Karpas-422 (cell line): ENCODE results near the gene LCOR. TPM values are rescaled to one million over a fixed set of nuclear protein-coding genes. Genes with fewer than 3 reads are reported as not detected.

Source experiments
- DNase-seq: peaks from one replicate; pipeline ENCODE4 v3.0.0-alpha.2; 2015
- H2AFZ ChIP-seq: fragments of 200-600 bp; sonication (generic); 2 replicates; pipeline ENCODE4 v1.6.1; 2014; ENCODE audit warnings: antibody characterized with exemption, low read length, mixed read lengths
- H3K27ac ChIP-seq: fragments of 200-600 bp; sonication (generic); 2 replicates; pipeline ENCODE4 v1.5.1; 2014; ENCODE audit warnings: mild to moderate bottlenecking, low read length, moderate library complexity
- H3K27me3 ChIP-seq: fragments of 200-600 bp; sonication (generic); 2 replicates; pipeline ENCODE4 v1.6.1; 2014; ENCODE audit warnings: low read length, mixed read lengths
- H3K36me3 ChIP-seq: fragments of 200-600 bp; sonication (generic); 2 replicates; pipeline ENCODE4 v1.6.1; 2014; ENCODE audit warnings: low read length, mixed read lengths; ENCODE audit not compliant: insufficient read depth
- H3K4me1 ChIP-seq: fragments of 200-600 bp; sonication (generic); 2 replicates; pipeline ENCODE4 v1.6.1; 2014; ENCODE audit warnings: mild to moderate bottlenecking, low read length, mixed read lengths
- H3K4me2 ChIP-seq: fragments of 200-600 bp; sonication (generic); 2 replicates; pipeline ENCODE4 v1.6.1; 2014; ENCODE audit warnings: low read length, low read depth, mild to moderate bottlenecking; ENCODE audit not compliant: poor library complexity, severe bottlenecking
- H3K4me3 ChIP-seq: fragments of 200-600 bp; sonication (generic); 2 replicates; pipeline ENCODE4 v1.5.1; 2014; ENCODE audit warnings: mild to moderate bottlenecking, antibody characterized with exemption, low read length, mixed read lengths
- H3K79me2 ChIP-seq: fragments of 200-600 bp; sonication (generic); 2 replicates; pipeline ENCODE4 v1.6.1; 2014; ENCODE audit warnings: mild to moderate bottlenecking, low read length, mixed read lengths
- H3K9ac ChIP-seq: fragments of 200-600 bp; sonication (generic); 2 replicates; pipeline ENCODE4 v1.6.0; 2014; ENCODE audit warnings: low read length
- H3K9me2 ChIP-seq: fragments of 200-600 bp; sonication (generic), shearing (Covaris generic); replicated peaks from 2 replicates; pipeline ENCODE4 v1.6.0; 2014; ENCODE audit warnings: mild to moderate bottlenecking, low read length, moderate library complexity; ENCODE audit not compliant: insufficient read depth
- H3K9me3 ChIP-seq: fragments of 300-700, 200-600 bp; sonication (generic); 2 replicates; pipeline ENCODE4 v1.6.1; 2014; ENCODE audit warnings: low read length, mixed read lengths
- H4K20me1 ChIP-seq: fragments of 200-600 bp; sonication (generic); 2 replicates; pipeline ENCODE4 v1.6.1; 2014; ENCODE audit warnings: mild to moderate bottlenecking, antibody characterized with exemption, low read length, low read depth; ENCODE audit not compliant: insufficient read depth
- total RNA-seq: library from RNA; depleted of rRNA; stranded (reverse); fragments of >200 nt; shearing (Covaris generic); gene quantifications from 2 replicates; pipeline ENCODE4 v1.2.3, GENCODE V29; 2014; ENCODE audit warnings: low replicate concordance

LCOR gene
- total RNA-seq, 1 experiment from 2014 or later = 24.3 TPM

DNA sequence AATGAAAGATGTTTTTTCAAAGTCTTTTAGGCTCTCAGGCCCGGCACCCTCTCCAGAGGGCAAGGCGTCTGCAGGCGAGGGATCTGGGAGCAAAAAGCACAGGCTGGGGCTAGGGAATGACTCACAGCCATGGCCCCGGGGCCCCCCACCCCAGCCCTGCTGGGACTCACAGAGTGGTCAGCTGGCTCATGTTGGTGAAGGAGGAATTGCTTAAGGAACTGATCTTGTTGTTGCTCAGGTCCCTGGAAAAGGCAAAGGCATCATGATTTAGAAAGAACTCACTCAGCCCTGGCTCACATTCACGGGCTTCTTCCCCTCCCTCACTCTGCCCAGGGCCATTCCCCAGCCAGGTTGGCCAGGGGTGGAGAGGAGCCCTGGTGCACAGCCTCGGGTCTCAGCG lies 202.2 kb downstream of the LCOR start:
- Histone ChIP-seq H3K27ac (peak overlapping the region; percentile 99), H3K4me2 (peak overlapping the region; percentile 26), H3K9me2 (no peaks in the 10 kb centered on the region), H3K4me1 (peaks cover 74% of the 10 kb centered on the region), H2AFZ (no peak overlapping the region), H4K20me1 (no peaks in the 10 kb centered on the region), H3K36me3 (no peaks in the 10 kb centered on the region), H3K9me3 (no peaks in the 10 kb centered on the region), H3K9ac (no peak overlapping the region), H3K4me3 (no peak overlapping the region), H3K27me3 (no peaks in the 10 kb centered on the region), H3K79me2 (no peaks in the 10 kb centered on the region)
- DNase-seq = no peak

DNA sequence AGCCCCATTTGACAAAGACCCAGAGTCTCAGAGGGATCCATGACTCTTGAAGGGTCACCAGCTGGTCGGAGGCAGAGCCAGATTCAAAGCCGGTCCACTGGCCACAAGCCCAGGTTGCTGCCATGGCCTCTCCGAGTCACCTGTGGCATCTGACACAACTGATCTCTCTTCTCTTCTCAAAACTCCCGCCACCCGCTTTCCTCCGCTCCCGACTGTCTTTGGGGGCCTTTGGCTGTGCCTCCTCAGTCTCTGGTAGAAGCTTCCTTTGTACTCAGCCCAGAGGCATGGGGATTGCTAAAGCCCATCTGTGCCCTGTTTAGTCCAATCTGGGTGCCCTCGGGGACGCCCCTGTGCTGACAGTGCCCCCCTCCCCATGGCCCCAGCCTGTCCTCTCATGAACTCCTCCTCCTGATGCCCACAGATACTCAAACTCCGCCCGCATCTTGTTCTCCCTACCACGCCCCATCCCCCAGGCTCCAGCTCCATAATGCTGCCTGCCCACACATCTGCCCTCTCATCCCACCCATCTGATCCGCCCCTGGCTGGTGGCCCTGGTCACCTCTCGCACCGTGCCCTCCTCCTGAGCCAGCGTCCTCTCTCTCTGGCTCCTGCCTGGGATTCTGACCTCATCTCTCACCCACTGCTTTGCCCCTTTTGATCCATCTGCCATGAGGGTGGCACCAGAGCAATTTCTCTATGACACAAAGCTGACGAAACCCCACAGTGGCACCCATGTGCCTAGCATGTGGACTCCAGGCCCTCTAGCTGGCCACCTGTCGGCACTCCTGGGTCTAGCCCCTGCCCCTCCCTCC lies 203.1 kb downstream of the LCOR start:
- no peaks in the 10 kb centered on the region for H3K9me3 ChIP-seq
- no peak for DNase-seq

DNA sequence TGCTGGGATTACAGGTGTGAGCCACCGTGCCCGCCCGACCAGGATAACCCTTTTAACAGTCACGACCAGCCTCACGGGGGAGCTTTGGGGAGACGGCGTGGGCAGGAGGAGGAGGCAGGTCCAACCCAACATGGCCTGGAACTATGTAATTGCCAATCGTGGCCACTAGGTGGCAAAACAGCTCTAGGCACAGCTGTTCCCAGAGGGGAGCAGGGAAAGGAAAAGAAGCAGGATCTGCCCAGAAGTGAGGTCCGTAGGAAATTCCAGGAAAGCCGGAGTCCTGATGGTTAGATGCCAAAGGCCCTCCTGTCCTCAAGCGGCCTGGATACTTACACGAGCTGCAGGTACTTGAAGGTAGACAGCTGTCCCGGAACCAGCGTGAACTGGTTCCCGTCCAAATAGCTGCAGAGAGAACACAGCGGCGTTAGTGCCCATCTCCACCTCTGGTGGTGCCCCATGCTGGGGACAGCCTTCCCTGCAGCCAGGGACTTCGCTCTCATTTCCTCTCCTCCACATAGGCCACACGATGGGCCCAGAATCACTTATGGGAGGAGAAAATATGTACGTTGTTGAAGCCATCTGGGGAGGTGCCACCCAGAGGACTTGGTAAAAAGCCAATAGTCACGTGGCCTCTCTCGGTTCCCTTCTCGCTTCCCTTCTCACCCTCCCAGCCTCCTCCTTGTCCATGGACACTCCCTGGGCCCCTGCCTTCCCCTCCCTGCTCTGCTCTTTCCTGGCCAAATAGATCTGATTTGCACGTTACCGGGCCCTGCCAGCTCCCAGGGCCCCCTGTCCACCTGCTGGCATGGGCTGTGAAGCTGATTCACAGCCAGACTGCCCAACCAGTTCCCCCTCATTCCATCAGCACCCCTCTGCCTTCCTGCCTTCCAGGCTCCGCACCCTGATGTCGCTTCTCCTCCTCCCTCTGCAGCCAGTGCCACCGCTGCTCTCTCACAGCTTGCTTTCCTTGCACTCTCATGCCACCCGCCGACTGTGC lies 205.6 kb downstream of the LCOR start:
- H2AFZ ChIP-seq = peak overlapping the region; percentile 47; the same call in 1 of the 2 replicates
- H4K20me1 ChIP-seq = no peaks in the 10 kb centered on the region
- no peak overlapping the region for H3K27ac ChIP-seq
- peak overlapping the region; percentile 56 for H3K9ac ChIP-seq
- no peaks in the 10 kb centered on the region for H3K27me3 ChIP-seq
- no peaks in the 10 kb centered on the region for H3K36me3 ChIP-seq
- H3K4me1 ChIP-seq = peaks cover 41% of the 10 kb centered on the region
- peak overlapping the region; percentile 56 for H3K4me2 ChIP-seq
- no peaks in the 10 kb centered on the region for H3K9me2 ChIP-seq
- H3K79me2 ChIP-seq = no peaks in the 10 kb centered on the region
- no peaks in the 10 kb centered on the region for H3K9me3 ChIP-seq
- peak; percentile 86 for DNase-seq
- H3K4me3 ChIP-seq = peak overlapping the region; percentile 54; the same call in 1 of the 2 replicates

More for the DNA sequence above, 203.1 kb downstream of the LCOR start:
- Histone ChIP-seq H3K36me3 (no peaks in the 10 kb centered on the region), H3K79me2 (no peaks in the 10 kb centered on the region), H3K27me3 (no peaks in the 10 kb centered on the region), H4K20me1 (no peaks in the 10 kb centered on the region), H3K4me2 (no peak overlapping the region), H3K4me1 (peaks cover 66% of the 10 kb centered on the region), H3K4me3 (no peak overlapping the region), H3K9ac (no peak overlapping the region), H3K27ac (no peak overlapping the region), H3K9me2 (no peaks in the 10 kb centered on the region), H2AFZ (no peak overlapping the region)

DNA sequence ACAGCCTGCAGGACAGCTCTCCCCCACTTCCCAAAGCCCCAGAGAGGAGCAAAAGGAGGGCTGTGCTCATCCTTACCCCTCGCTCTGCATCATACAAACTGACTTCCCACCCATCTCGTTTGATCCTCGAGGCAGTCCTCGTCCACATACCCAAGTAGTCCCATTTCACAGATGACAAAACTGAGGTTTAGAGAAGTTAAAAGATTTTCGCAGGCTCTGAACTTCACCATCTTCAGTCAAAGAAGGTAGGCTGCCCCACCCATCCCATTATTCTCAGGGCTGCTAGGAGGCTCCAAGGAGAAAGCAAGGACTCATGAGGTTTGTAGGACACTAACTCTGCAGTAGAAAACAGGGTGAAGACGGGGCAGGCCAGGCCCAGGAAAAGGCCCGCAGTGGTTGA lies 206.6 kb downstream of the LCOR start:
- Histone ChIP-seq H3K79me2 (no peaks in the 10 kb centered on the region), H3K9me2 (no peaks in the 10 kb centered on the region), H3K4me3 (no peak overlapping the region), H3K27ac (no peak overlapping the region), H3K27me3 (no peaks in the 10 kb centered on the region), H3K9ac (no peak overlapping the region), H3K9me3 (no peaks in the 10 kb centered on the region), H3K36me3 (no peaks in the 10 kb centered on the region), H3K4me2 (no peak overlapping the region), H3K4me1 (peaks cover 31% of the 10 kb centered on the region), H2AFZ (no peak overlapping the region), H4K20me1 (no peaks in the 10 kb centered on the region)
- no peak for DNase-seq

- no peaks in the 10 kb centered on the region for H3K79me2 ChIP-seq
- H3K4me3 ChIP-seq = no peak overlapping the region
- no peak overlapping the region for H3K9ac ChIP-seq
- no peaks in the 10 kb centered on the region for H3K36me3 ChIP-seq
- no peaks in the 10 kb centered on the region for H3K27me3 ChIP-seq
- H4K20me1 ChIP-seq = no peaks in the 10 kb centered on the region
- H3K9me3 ChIP-seq = no peaks in the 10 kb centered on the region
- no peak overlapping the region for H3K4me2 ChIP-seq
- peaks cover 20% of the 10 kb centered on the region for H3K4me1 ChIP-seq
- no peaks in the 10 kb centered on the region for H3K9me2 ChIP-seq
- no peak for DNase-seq
- H2AFZ ChIP-seq = no peak overlapping the region
- H3K27ac ChIP-seq = no peak overlapping the region
These were observed 207.6 kb downstream of the LCOR start for GRCh38 chr10:97039538-97040247.

- Histone ChIP-seq H3K27ac (no peak overlapping the region), H3K9me2 (no peaks in the 10 kb centered on the region), H3K4me1 (peaks cover 15% of the 10 kb centered on the region), H3K9ac (no peak overlapping the region), H4K20me1 (no peaks in the 10 kb centered on the region), H3K79me2 (no peaks in the 10 kb centered on the region), H2AFZ (no peak overlapping the region), H3K4me2 (no peak overlapping the region), H3K36me3 (no peaks in the 10 kb centered on the region), H3K27me3 (no peaks in the 10 kb centered on the region), H3K9me3 (no peaks in the 10 kb centered on the region), H3K4me3 (no peak overlapping the region)
- no peak for DNase-seq
These were observed 208.1 kb downstream of the LCOR start for GRCh38 chr10:97040248-97040584.

DNA sequence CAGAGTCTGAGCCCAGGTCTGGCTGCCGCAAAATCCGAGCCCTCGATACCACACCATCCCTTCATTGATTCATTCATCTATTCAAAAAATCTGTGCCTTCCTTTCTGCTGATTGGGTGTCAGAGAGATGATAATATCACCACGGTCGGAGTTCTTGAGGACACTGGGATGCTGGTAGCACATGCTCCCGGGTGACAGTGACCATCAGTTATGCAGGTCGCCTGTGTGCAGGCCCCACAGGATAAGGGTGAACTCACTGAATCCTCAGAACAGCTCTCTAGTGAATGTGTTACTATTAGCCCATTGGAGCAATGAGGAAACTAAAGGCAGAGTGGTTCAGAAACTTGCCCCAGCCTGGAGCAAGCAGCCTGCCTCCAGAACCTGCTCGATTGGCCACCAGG lies 208.6 kb downstream of the LCOR start:
- DNase-seq = no peak
- Histone ChIP-seq H3K79me2 (no peaks in the 10 kb centered on the region), H3K4me2 (no peak overlapping the region)

DNA sequence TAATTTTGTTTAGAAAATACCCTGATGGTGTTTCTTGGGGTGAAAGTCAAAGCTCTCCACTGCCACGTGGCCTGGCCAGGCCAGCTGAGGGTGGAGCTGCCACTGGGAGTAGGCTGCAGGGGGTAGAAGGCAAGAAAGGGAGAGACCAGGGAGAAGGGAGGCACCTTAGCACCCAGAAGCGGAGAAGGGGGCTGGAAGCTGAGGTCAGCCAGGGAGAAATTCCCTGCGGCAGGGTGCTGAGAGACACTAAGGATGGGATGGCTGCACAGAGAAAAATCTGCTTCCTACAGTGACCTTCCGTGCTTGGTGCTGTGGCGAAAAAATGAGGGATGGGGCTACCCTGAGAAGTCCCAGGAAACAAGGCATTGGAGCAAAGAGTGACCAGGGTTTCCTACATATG lies 210.0 kb downstream of the LCOR start:
- Histone ChIP-seq H3K79me2 (no peaks in the 10 kb centered on the region), H3K36me3 (no peaks in the 10 kb centered on the region), H3K9me3 (no peaks in the 10 kb centered on the region), H3K27ac (no peak overlapping the region), H3K4me3 (no peak overlapping the region), H4K20me1 (no peaks in the 10 kb centered on the region), H3K9me2 (no peaks in the 10 kb centered on the region), H3K4me1 (peaks cover 7% of the 10 kb centered on the region), H3K4me2 (no peak overlapping the region), H3K9ac (no peak overlapping the region), H2AFZ (no peak overlapping the region), H3K27me3 (no peaks in the 10 kb centered on the region)
- no peak for DNase-seq

More for the DNA sequence above, 208.6 kb downstream of the LCOR start:
- Histone ChIP-seq H3K4me3 (no peak overlapping the region), H3K27ac (no peak overlapping the region), H3K4me1 (peaks cover 13% of the 10 kb centered on the region), H3K36me3 (no peaks in the 10 kb centered on the region), H3K9me3 (no peaks in the 10 kb centered on the region), H2AFZ (no peak overlapping the region), H4K20me1 (no peaks in the 10 kb centered on the region), H3K9ac (no peak overlapping the region), H3K9me2 (no peaks in the 10 kb centered on the region), H3K27me3 (no peaks in the 10 kb centered on the region)
